Kidney capillary endothelial cell (primary cell): Measurements from ENCODE around the gene FITM1.
"Not testable (repeated sequence)": the region's sequence is repeated elsewhere in the genome, so short reads cannot be mapped to it uniquely, and the experiment has no call there.

Source experiments
- DNase-seq: peaks from one replicate; pipeline ENCODE4 v3.0.0-alpha.2; 2018; ENCODE audit warnings: low spot score

FITM1 gene

GRCh38 chr14:24098229-24098926 lies 32.1 kb upstream of the FITM1 start:
- DNase-seq: no peak

GRCh38 chr14:24098927-24099813 lies 31.3 kb upstream of the FITM1 start:
- DNase-seq: no peak

- DNase-seq: no peak
Observed at GRCh38 chr14:24100197-24100981, 30.1 kb upstream of the FITM1 start.

GRCh38 chr14:24100982-24101494 lies 29.4 kb upstream of the FITM1 start:
- DNase-seq: no peak

- no peak for DNase-seq
Observed at GRCh38 chr14:24102357-24103048, 28.0 kb upstream of the FITM1 start.

GRCh38 chr14:24103451-24103850 lies 27.0 kb upstream of the FITM1 start:
- DNase-seq: no peak

- not testable (repeated sequence) for DNase-seq
Observed at GRCh38 chr14:24105609-24106239, 24.7 kb upstream of the FITM1 start.

GRCh38 chr14:24106672-24107271 lies 23.7 kb upstream of the FITM1 start:
- DNase-seq: no peak

- no peak for DNase-seq
Observed at GRCh38 chr14:24108336-24108874, 22.1 kb upstream of the FITM1 start.

- DNase-seq: no peak
Observed at GRCh38 chr14:24110060-24110459, 20.4 kb upstream of the FITM1 start.

GRCh38 chr14:24110523-24110922 lies 19.9 kb upstream of the FITM1 start:
- DNase-seq: no peak

- no peak for DNase-seq
Observed at GRCh38 chr14:24113379-24113800, 17.1 kb upstream of the FITM1 start.

- peak; percentile 87 for DNase-seq
Observed at GRCh38 chr14:24113801-24114531, 16.5 kb upstream of the FITM1 start.

GRCh38 chr14:24114532-24115421 lies 15.7 kb upstream of the FITM1 start, which contains the start of the genes DCAF11 and NRL:
Gene DCAF11, plus strand, starts transcription at chr14:24114777. Its CDS starts 818 bp downstream, at chr14:24115595.
Gene NRL, minus strand, starts transcription at chr14:24114949. Its CDS starts 32,101 bp downstream, at chr14:24082848.
- DNase-seq: peak; percentile 99

- no peak for DNase-seq
Observed at GRCh38 chr14:24115422-24116127, 14.9 kb upstream of the FITM1 start.

GRCh38 chr14:24116128-24116814 lies 14.2 kb upstream of the FITM1 start:
- no peak for DNase-seq

GRCh38 chr14:24117179-24117578 lies 13.3 kb upstream of the FITM1 start:
- DNase-seq: no peak
